Stomach smooth muscle (tissue), 2 donors: Measurements from ENCODE around the gene AGBL1.
"Not testable (repeated sequence)": the region's sequence is repeated elsewhere in the genome, so short reads cannot be mapped to it uniquely, and the experiment has no call there.

Experiments
- H3K27ac ChIP-seq: one replicate; pipeline ENCODE4 v1.7.0; 2013; ENCODE audit warnings: mild to moderate bottlenecking, low read length, inconsistent platforms
- H3K27me3 ChIP-seq, 2 donors: one replicate each; pipeline ENCODE4 v1.7.0; 2013; ENCODE audit warnings: low read length in 2 of 2; ENCODE audit not compliant: insufficient read depth in 2 of 2, control insufficient read depth in 1 of 2
- H3K36me3 ChIP-seq, 2 donors: one replicate each; pipeline ENCODE4 v1.7.0; 2013; ENCODE audit warnings: low read length in 2 of 2; ENCODE audit not compliant: control insufficient read depth in 2 of 2, insufficient read depth in 2 of 2
- H3K4me1 ChIP-seq: one replicate; pipeline ENCODE4 v1.7.0; 2013; ENCODE audit warnings: low read length; ENCODE audit not compliant: control insufficient read depth, insufficient read depth
- H3K4me3 ChIP-seq, 2 donors: one replicate each; pipeline ENCODE4 v1.7.0; 2013; ENCODE audit warnings: low read length in 2 of 2
- H3K9ac ChIP-seq, 2 donors: one replicate each; pipeline ENCODE4 v1.7.0; 2013; ENCODE audit warnings: low read length in 2 of 2, mild to moderate bottlenecking in 1 of 2
- H3K9me3 ChIP-seq, 2 donors: one replicate each; pipeline ENCODE4 v1.7.0; 2013; ENCODE audit warnings: low read length in 2 of 2; ENCODE audit not compliant: control insufficient read depth in 2 of 2
- donor health status: healthy.
- donor health status: Pancreatic carcinoma.

The AGBL1 gene

GRCh38 chr15:87042619-87043018, 962.9 kb downstream of the AGBL1 start:
- H3K27me3 ChIP-seq, H3K27ac ChIP-seq, H3K4me1 ChIP-seq, H3K9ac ChIP-seq, H3K9me3 ChIP-seq, H3K4me3 ChIP-seq, H3K36me3 ChIP-seq: not testable (repeated sequence)

DNA sequence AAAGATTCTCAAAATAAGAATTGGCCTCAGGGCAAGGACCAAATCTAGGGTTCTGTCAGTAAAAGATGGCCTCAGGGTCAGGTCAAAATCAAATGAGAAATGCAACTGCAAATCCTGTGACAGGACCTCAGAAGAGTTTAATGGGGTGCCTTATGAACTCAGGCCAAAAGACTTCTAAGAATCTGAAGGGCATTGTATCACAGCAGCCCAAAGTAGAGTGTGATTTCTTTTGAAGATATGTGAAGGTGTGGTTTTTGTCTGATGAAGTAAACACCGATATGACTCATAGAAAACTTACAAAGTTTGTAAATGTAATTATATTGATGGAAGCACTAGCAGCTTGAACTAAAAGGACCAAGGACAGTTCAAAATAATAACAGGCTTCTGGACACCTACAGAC, 966.1 kb downstream of the AGBL1 start:
- Histone ChIP-seq H3K27ac (no peak overlapping the region), H3K4me3 (no peak overlapping the region), H3K4me1 (no peaks in the 10 kb centered on the region), H3K36me3 (no peaks in the 10 kb centered on the region), H3K9me3 (no peaks in the 10 kb centered on the region), H3K27me3 (no peaks in the 10 kb centered on the region), H3K9ac (no peak overlapping the region)

DNA sequence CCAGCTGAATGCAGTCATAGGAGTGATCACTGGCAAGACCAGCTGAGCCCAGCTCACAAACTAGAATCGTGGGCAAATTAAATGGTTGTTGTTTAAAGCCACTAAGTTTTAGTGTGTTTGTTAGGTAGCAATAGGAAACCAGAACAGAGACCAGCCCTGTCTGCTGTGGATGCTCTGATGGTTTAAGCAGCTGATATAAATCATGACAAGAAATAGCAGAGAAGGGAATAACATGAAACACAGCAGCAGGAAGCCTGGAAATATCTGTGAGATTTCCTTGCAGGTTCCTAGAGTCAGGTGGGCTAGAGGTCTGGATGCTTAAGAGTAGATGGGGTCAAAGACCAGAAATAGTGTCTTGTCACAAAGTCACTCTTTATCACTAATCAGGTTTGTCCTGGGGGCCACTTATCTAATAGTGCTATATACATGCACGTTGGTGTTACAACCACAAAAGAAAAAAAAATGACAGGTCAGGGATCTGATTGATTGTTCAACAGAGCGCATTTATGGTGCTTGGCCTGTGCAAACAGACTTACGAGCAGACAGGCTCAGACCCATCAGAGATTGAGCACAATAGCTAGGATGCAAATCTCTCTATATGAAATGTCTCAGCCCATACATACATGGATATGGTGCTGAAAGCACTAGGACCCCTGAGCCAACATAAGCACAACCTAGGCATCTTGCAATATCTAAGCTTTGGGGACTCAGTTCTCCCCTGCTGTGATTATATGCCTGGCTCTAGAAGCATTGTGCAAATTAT, 967.7 kb downstream of the AGBL1 start:
- H3K36me3 ChIP-seq, result no peaks in the 10 kb centered on the region
- H3K27ac ChIP-seq, result no peak overlapping the region
- no peak overlapping the region for H3K4me3 ChIP-seq
- H3K9ac ChIP-seq, result no peak overlapping the region
- no peaks in the 10 kb centered on the region for H3K4me1 ChIP-seq
- H3K9me3 ChIP-seq, result no peaks in the 10 kb centered on the region
- no peaks in the 10 kb centered on the region for H3K27me3 ChIP-seq
